ENCODE data around the gene CD300H.

CD300H gene

GRCh38 chr17:74544991-74545842 is 22.1 kb downstream of the CD300H start:
- no peak overlapping the region for H3K4me3 ChIP-seq (ENCODE audit: low read length)
- H3K9ac ChIP-seq (ENCODE audit: low read length): no peak overlapping the region
- peaks cover 10% of the 10 kb centered on the region for H3K27me3 ChIP-seq (ENCODE audit: control insufficient read depth, insufficient read depth, low read length)
- no peaks in the 10 kb centered on the region for H3K9me3 ChIP-seq (ENCODE audit: control insufficient read depth, low read length)
- no peaks in the 10 kb centered on the region for H3K36me3 ChIP-seq (ENCODE audit: control insufficient read depth, insufficient read depth, low read length)
- H3K4me1 ChIP-seq (ENCODE audit: control insufficient read depth, insufficient read depth, low read length): no peaks in the 10 kb centered on the region

DNA sequence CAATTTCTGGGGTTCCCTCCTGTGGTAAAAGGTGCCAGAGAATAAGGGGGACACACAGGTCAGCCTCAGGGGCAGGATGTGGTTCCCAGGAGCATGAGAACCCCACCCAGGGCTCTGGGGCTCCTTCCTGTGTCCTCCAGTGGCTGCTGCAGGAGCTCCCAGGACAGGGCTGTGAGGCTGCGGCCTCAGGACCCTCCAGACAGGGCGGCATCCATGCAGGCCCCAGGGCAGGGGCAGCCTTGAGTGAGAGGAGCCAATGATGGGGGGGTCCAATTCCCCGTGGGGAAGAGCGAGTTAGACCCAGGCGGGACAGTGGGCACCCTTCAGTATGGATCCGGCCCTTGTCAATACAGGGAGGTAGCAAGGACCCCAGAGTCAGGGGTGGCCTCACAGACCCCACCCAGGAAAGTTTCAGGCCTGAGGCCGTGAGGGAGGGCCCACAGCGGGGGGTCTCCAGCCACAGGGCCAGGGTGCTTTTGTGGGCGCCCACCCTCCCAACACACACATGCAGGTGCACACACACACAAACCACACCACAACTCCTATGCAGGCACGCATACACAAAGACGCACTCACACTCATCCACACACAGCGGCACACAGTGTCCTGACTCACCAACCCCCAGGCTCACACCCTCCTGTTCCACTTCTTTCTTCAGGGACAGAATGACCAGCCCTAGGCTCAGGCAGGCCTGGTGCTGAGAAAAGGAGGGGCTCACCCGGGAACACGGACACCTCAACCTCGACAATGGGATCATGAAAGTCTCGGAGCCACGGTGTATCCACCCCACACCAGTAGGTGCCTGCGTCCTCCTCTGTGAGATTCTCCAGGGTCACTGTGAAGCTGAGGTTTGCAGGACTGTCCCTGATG is 23.2 kb downstream of the CD300H start:
- Histone ChIP-seq H3K27me3 (ENCODE audit: control insufficient read depth, insufficient read depth, low read length) (peaks cover 4% of the 10 kb centered on the region), H3K9me3 (ENCODE audit: control insufficient read depth, low read length) (no peaks in the 10 kb centered on the region), H3K4me1 (ENCODE audit: control insufficient read depth, insufficient read depth, low read length) (no peaks in the 10 kb centered on the region), H3K36me3 (ENCODE audit: control insufficient read depth, insufficient read depth, low read length) (no peaks in the 10 kb centered on the region), H3K4me3 (ENCODE audit: low read length) (no peak overlapping the region), H3K9ac (ENCODE audit: low read length) (no peak overlapping the region)

DNA sequence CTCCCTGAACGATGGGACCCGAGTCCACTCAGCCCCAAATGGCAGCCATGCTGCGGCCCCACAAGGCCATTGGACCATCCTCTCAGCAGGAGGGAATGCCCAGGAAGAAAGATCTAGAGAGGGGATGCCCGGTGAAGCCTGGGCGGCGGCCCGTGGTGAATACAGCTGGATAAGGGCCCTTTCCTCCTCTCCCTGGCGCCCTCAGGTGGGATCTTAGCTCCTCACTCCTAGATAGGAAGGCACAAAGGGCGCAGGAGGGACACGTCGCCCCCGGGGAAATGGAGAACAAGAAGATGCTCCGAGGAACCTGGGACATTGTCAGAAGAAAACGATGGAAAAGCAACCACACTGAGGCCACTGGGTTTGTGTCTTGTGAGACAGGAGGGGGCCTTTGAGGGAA is 23.9 kb downstream of the CD300H start:
- H3K4me1 ChIP-seq (ENCODE audit: control insufficient read depth, insufficient read depth, low read length): no peaks in the 10 kb centered on the region
- H3K36me3 ChIP-seq (ENCODE audit: control insufficient read depth, insufficient read depth, low read length): no peaks in the 10 kb centered on the region
- no peaks in the 10 kb centered on the region for H3K9me3 ChIP-seq (ENCODE audit: control insufficient read depth, low read length)
- no peak overlapping the region for H3K9ac ChIP-seq (ENCODE audit: low read length)
- peaks cover 2% of the 10 kb centered on the region for H3K27me3 ChIP-seq (ENCODE audit: control insufficient read depth, insufficient read depth, low read length)
- H3K4me3 ChIP-seq (ENCODE audit: low read length): no peak overlapping the region

DNA sequence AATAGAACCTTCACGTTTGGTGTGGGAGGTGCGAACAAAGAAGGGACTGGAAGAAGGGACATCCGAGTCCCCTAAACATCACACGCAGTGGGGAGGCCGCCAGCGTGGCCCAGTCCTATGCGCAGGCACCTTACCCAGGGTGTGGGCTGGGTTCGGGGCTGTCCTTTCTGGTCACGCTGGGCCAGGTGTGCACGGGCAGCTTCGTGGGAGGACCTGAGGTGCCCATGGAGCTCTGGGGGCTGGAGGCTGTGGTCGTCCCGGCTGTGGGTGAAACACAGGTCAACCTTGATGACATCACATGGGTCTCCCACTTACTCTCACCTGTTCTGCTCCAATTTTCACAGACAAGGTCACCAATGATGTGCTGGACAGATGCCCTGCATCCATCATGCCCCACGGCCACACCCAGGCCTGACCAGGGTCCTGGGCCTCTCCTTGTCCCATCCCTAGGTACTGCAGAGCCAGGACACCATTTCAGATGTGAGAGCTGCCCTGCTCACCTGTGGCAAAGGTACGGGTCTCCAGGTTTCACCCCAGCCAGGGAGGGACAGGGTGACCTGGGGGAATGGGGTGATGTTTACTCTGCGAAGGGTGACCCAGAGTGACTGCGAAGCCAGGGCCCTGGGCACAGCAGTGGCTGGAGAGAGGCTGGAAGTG is 24.5 kb downstream of the CD300H start:
- Histone ChIP-seq H3K36me3 (ENCODE audit: control insufficient read depth, insufficient read depth, low read length) (no peaks in the 10 kb centered on the region), H3K4me1 (ENCODE audit: control insufficient read depth, insufficient read depth, low read length) (no peaks in the 10 kb centered on the region), H3K9ac (ENCODE audit: low read length) (no peak overlapping the region), H3K9me3 (ENCODE audit: control insufficient read depth, low read length) (no peaks in the 10 kb centered on the region), H3K27me3 (ENCODE audit: control insufficient read depth, insufficient read depth, low read length) (peaks cover 5% of the 10 kb centered on the region), H3K4me3 (ENCODE audit: low read length) (no peak overlapping the region)

GRCh38 chr17:74542166-74542565 is 25.1 kb downstream of the CD300H start:
- Histone ChIP-seq H3K9me3 (ENCODE audit: control insufficient read depth, low read length) (no peaks in the 10 kb centered on the region), H3K27me3 (ENCODE audit: control insufficient read depth, insufficient read depth, low read length) (peaks cover 5% of the 10 kb centered on the region), H3K9ac (ENCODE audit: low read length) (no peak overlapping the region), H3K4me3 (ENCODE audit: low read length) (no peak overlapping the region), H3K4me1 (ENCODE audit: control insufficient read depth, insufficient read depth, low read length) (no peaks in the 10 kb centered on the region), H3K36me3 (ENCODE audit: control insufficient read depth, insufficient read depth, low read length) (no peaks in the 10 kb centered on the region)

- H3K4me3 ChIP-seq (ENCODE audit: low read length): no peak overlapping the region
- H3K36me3 ChIP-seq (ENCODE audit: control insufficient read depth, insufficient read depth, low read length): no peaks in the 10 kb centered on the region
- H3K9me3 ChIP-seq (ENCODE audit: control insufficient read depth, low read length): no peaks in the 10 kb centered on the region
- peaks cover 5% of the 10 kb centered on the region for H3K27me3 ChIP-seq (ENCODE audit: control insufficient read depth, insufficient read depth, low read length)
- H3K4me1 ChIP-seq (ENCODE audit: control insufficient read depth, insufficient read depth, low read length): no peaks in the 10 kb centered on the region
- H3K9ac ChIP-seq (ENCODE audit: low read length): no peak overlapping the region
Measured at GRCh38 chr17:74541176-74542111, 25.9 kb downstream of the CD300H start.

DNA sequence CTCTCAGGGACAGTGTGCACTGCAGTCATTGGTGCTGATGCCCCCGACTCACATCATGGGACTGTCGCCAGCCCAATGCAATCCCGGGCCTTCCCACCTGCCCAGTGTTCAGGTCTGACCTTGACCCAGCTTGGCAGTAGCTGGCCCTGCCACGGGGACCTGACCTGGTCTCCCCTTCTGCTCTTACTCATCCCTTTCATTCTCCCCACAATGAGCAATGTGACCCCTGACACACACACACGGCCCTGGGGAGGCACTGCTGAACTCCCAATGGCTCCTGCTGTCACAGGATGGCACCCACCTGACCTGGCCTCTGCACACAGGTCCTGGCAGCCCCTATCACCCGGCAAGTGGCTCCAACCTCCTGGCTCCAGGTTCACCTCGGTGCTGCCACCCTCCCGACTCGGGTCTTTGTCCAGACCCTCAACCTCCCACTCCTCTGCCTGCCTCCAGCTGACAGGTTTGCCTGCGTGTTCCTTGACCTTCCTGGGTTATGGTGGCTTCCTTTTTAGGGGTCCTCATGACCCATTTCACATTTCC is 28.0 kb downstream of the CD300H start:
- H3K4me1 ChIP-seq (ENCODE audit: control insufficient read depth, insufficient read depth, low read length): no peaks in the 10 kb centered on the region
- no peak overlapping the region for H3K9ac ChIP-seq (ENCODE audit: low read length)
- no peak overlapping the region for H3K4me3 ChIP-seq (ENCODE audit: low read length)
- H3K27me3 ChIP-seq (ENCODE audit: control insufficient read depth, insufficient read depth, low read length): peaks cover 5% of the 10 kb centered on the region
- H3K9me3 ChIP-seq (ENCODE audit: control insufficient read depth, low read length): no peaks in the 10 kb centered on the region
- no peaks in the 10 kb centered on the region for H3K36me3 ChIP-seq (ENCODE audit: control insufficient read depth, insufficient read depth, low read length)

DNA sequence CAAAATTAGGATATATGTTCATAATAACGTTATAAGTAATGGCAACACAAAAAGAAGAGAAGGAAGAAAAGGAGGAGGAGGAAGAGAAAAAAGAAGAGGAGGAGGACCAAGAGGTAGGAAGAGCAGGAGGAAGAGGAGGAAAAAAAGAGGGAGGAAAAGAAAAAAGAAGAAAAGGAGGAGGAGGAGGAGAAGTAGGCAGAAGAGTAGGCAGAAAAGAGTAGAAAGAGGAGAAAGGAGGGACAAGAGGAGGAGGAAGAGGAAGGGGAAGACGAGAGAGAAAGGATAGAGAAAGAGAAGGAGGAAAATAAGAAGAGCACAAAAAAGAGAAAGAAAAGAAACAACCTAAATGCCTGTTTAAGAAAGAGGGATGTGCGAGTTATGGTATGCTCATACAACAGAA is 30.4 kb downstream of the CD300H start:
- Histone ChIP-seq H3K4me3 (ENCODE audit: low read length) (no peak overlapping the region), H3K4me1 (ENCODE audit: control insufficient read depth, insufficient read depth, low read length) (no peaks in the 10 kb centered on the region), H3K27me3 (ENCODE audit: control insufficient read depth, insufficient read depth, low read length) (peaks cover 5% of the 10 kb centered on the region)

GRCh38 chr17:74532115-74532514 is 35.2 kb downstream of the CD300H start:
- Histone ChIP-seq H3K4me3 (ENCODE audit: low read length) (no peak overlapping the region), H3K27me3 (ENCODE audit: control insufficient read depth, insufficient read depth, low read length) (no peaks in the 10 kb centered on the region), H3K9me3 (ENCODE audit: control insufficient read depth, low read length) (no peaks in the 10 kb centered on the region), H3K4me1 (ENCODE audit: control insufficient read depth, insufficient read depth, low read length) (no peaks in the 10 kb centered on the region), H3K36me3 (ENCODE audit: control insufficient read depth, insufficient read depth, low read length) (no peaks in the 10 kb centered on the region), H3K9ac (ENCODE audit: low read length) (no peak overlapping the region)

More for the DNA sequence above, 30.4 kb downstream of the CD300H start:
- Histone ChIP-seq H3K9me3 (ENCODE audit: control insufficient read depth, low read length) (no peaks in the 10 kb centered on the region), H3K36me3 (ENCODE audit: control insufficient read depth, insufficient read depth, low read length) (no peaks in the 10 kb centered on the region), H3K9ac (ENCODE audit: low read length) (no peak overlapping the region)

GRCh38 chr17:74531231-74531761 is 36.0 kb downstream of the CD300H start, which contains the start of gene CD300LB:
Gene CD300LB, minus strand, starts transcription at chr17:74531475. Its CDS starts 125 bp downstream, at chr17:74531350.
- no peak within 1 kb of the TSS for H3K9ac ChIP-seq (ENCODE audit: low read length)
- H3K9me3 ChIP-seq (ENCODE audit: control insufficient read depth, low read length): no peaks in the 10 kb centered on the region
- H3K27me3 ChIP-seq (ENCODE audit: control insufficient read depth, insufficient read depth, low read length): no peaks in the 10 kb centered on the region
- no peaks in the 10 kb centered on the region for H3K36me3 ChIP-seq (ENCODE audit: control insufficient read depth, insufficient read depth, low read length)
- no peaks in the 10 kb centered on the region for H3K4me1 ChIP-seq (ENCODE audit: control insufficient read depth, insufficient read depth, low read length)
- H3K4me3 ChIP-seq (ENCODE audit: low read length): no peak within 1 kb of the TSS

GRCh38 chr17:74530831-74531150 is 36.5 kb downstream of the CD300H start:
- H3K4me1 ChIP-seq (ENCODE audit: control insufficient read depth, insufficient read depth, low read length): no peaks in the 10 kb centered on the region
- H3K36me3 ChIP-seq (ENCODE audit: control insufficient read depth, insufficient read depth, low read length): no peaks in the 10 kb centered on the region
- no peak overlapping the region for H3K9ac ChIP-seq (ENCODE audit: low read length)
- H3K27me3 ChIP-seq (ENCODE audit: control insufficient read depth, insufficient read depth, low read length): no peaks in the 10 kb centered on the region
- no peaks in the 10 kb centered on the region for H3K9me3 ChIP-seq (ENCODE audit: control insufficient read depth, low read length)
- no peak overlapping the region for H3K4me3 ChIP-seq (ENCODE audit: low read length)

All from mucosa of stomach (tissue), 1 donor.